Measurements from ENCODE around the gene FBXW12. TPM values are rescaled to one million over a fixed set of nuclear protein-coding genes. Genes with fewer than 3 reads are reported as not detected.

The FBXW12 gene
- total RNA-seq, 1 donor from 2014 or later, result not detected

DNA sequence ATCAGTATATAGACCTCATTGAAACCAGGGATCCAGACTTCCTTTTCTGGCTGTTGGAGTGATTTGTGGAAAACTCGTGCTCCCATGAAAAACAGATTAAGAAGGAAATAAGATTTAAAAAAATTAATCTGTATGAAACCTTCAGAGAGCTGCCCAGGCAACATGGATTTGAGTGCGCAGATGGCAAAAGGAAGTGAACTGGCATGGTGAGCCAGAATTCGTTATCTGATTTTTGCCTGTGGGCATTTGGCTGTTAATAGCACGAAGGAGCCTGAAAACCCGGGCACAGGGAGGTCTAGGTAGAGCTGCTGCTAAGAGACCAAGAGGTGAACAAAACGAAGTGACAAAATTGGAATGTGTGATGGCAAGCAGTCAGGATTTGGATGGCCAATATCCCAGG, 19.5 kb upstream of the FBXW12 start:
- Histone ChIP-seq H3K27ac (no peak overlapping the region), H3K4me3 (no peak overlapping the region), H3K9me3 (no peaks in the 10 kb centered on the region), H3K36me3 (no peaks in the 10 kb centered on the region), H3K4me1 (no peaks in the 10 kb centered on the region), H3K27me3 (no peaks in the 10 kb centered on the region)
- intact Hi-C loops (cut with DNase I), result no loop called here
- no peak for DNase-seq (ENCODE audit: extremely low spot score in 2 of 2)
- TF ChIP-seq POLR2AphosphoS5 (IDR thresholded peaks at IDR 0.05; ENCODE audit: insufficient read depth in 1 of 2, low read depth in 1 of 2), result no peak
- TF ChIP-seq, protein P1, sequence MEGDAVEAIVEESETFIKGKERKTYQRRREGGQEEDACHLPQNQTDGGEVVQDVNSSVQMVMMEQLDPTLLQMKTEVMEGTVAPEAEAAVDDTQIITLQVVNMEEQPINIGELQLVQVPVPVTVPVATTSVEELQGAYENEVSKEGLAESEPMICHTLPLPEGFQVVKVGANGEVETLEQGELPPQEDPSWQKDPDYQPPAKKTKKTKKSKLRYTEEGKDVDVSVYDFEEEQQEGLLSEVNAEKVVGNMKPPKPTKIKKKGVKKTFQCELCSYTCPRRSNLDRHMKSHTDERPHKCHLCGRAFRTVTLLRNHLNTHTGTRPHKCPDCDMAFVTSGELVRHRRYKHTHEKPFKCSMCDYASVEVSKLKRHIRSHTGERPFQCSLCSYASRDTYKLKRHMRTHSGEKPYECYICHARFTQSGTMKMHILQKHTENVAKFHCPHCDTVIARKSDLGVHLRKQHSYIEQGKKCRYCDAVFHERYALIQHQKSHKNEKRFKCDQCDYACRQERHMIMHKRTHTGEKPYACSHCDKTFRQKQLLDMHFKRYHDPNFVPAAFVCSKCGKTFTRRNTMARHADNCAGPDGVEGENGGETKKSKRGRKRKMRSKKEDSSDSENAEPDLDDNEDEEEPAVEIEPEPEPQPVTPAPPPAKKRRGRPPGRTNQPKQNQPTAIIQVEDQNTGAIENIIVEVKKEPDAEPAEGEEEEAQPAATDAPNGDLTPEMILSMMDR (IDR thresholded peaks at IDR 0.05), result no peak

- H3K9me3 ChIP-seq, result no peaks in the 10 kb centered on the region
- H3K27me3 ChIP-seq, result no peaks in the 10 kb centered on the region
- TF ChIP-seq POLR2A (IDR thresholded peaks at IDR 0.05) (no peak), POLR2AphosphoS5 (IDR thresholded peaks at IDR 0.05; ENCODE audit: insufficient read depth in 1 of 2, low read depth in 1 of 2) (no peak)
- TF ChIP-seq, protein P1 (IDR thresholded peaks at IDR 0.05), result no peak
- H3K4me1 ChIP-seq, result no peaks in the 10 kb centered on the region
- intact Hi-C loops (cut with DNase I), result no loop called here
- H3K36me3 ChIP-seq, result no peaks in the 10 kb centered on the region
- H3K4me3 ChIP-seq, result no peak overlapping the region
- H3K27ac ChIP-seq, result no peak overlapping the region
- no peak for DNase-seq (ENCODE audit: extremely low spot score in 2 of 2)
These were observed 18.0 kb upstream of the FBXW12 start for GRCh38 chr3:48353987-48354386.

DNA sequence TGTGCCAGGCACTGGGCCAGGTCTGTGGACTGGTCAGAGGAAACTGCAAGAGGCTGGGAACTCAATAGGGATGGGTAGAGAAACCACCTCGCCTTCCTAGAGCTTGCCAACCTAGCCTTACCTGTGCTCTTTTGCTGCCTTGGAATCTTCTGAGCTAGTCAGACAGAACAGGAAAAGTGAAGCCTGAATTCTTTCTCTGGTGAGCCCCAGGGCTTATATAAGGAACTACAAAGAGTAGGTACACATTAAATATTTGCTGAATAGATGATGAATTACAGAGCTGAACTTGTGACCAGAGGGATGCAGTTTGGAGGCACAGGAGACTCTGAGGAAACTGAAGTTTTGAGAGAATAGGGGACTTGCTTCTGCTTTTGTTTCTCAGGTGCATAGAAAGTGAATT, 15.6 kb upstream of the FBXW12 start:
- Histone ChIP-seq H3K4me1 (no peaks in the 10 kb centered on the region), H3K27me3 (no peaks in the 10 kb centered on the region), H3K36me3 (no peaks in the 10 kb centered on the region), H3K4me3 (no peak overlapping the region), H3K9me3 (no peaks in the 10 kb centered on the region), H3K27ac (no peak overlapping the region)
- no peak for DNase-seq (ENCODE audit: extremely low spot score in 2 of 2)
- intact Hi-C loops (cut with DNase I), result no loop called here
- TF ChIP-seq POLR2AphosphoS5 (IDR thresholded peaks at IDR 0.05; ENCODE audit: insufficient read depth in 1 of 2, low read depth in 1 of 2) (no peak), POLR2A (IDR thresholded peaks at IDR 0.05) (no peak)
- TF ChIP-seq, protein P1 (IDR thresholded peaks at IDR 0.05), result no peak

DNA sequence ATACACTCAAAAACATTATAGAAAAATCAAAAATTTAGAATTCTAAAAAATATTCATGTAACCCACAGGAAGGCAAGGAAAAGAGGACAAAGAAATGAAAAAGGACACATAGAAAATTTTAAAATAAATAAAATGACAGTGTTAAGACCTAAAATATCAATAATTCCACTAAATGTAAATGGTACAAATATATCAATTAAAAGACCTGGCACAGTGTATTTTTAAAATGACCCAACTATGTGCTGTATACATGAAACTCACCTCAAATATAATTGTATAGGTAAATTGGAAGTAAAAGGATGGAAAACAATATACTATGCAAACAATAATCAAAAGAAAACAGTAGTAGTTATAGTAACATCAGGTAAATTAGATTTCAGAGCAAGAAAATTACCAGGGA, 10.1 kb upstream of the FBXW12 start:
- TF ChIP-seq, protein P1 (IDR thresholded peaks at IDR 0.05), result no peak
- TF ChIP-seq POLR2AphosphoS5 (IDR thresholded peaks at IDR 0.05; ENCODE audit: insufficient read depth in 1 of 2, low read depth in 1 of 2) (no peak), POLR2A (IDR thresholded peaks at IDR 0.05) (no peak)
- no peaks in the 10 kb centered on the region for H3K27me3 ChIP-seq
- H3K4me1 ChIP-seq, result no peaks in the 10 kb centered on the region
- H3K36me3 ChIP-seq, result no peaks in the 10 kb centered on the region
- H3K9me3 ChIP-seq, result no peaks in the 10 kb centered on the region
- no peak overlapping the region for H3K4me3 ChIP-seq
- DNase-seq (ENCODE audit: extremely low spot score in 2 of 2), result no peak
- no peak overlapping the region for H3K27ac ChIP-seq
- intact Hi-C loops (cut with DNase I), result no loop called here

GRCh38 chr3:48364840-48365239, 7.2 kb upstream of the FBXW12 start:
- intact Hi-C loops (cut with DNase I), result no loop called here
- no peaks in the 10 kb centered on the region for H3K9me3 ChIP-seq
- no peak for DNase-seq (ENCODE audit: extremely low spot score in 2 of 2)
- H3K4me3 ChIP-seq, result no peak overlapping the region
- no peak overlapping the region for H3K27ac ChIP-seq
- no peaks in the 10 kb centered on the region for H3K36me3 ChIP-seq
- no peaks in the 10 kb centered on the region for H3K4me1 ChIP-seq
- H3K27me3 ChIP-seq, result no peaks in the 10 kb centered on the region
- TF ChIP-seq, protein P1 (IDR thresholded peaks at IDR 0.05), result no peak
- TF ChIP-seq POLR2A (IDR thresholded peaks at IDR 0.05) (no peak), POLR2AphosphoS5 (IDR thresholded peaks at IDR 0.05; ENCODE audit: insufficient read depth in 1 of 2, low read depth in 1 of 2) (no peak)
